ENCODE data around the gene TICAM2. TPM values are rescaled to one million over a fixed set of nuclear protein-coding genes. Genes with fewer than 3 reads are reported as not detected.
A peak's percentile ranks its signal among the peaks of the same experiment; 100 is the strongest.

TICAM2 gene
- total and polyA plus RNA-seq, 2 of the 8 experiments (the other 6 are each of a cell fraction or from before 2014, with no cell fraction given) = 0.02 TPM; not detected in 1

DNA sequence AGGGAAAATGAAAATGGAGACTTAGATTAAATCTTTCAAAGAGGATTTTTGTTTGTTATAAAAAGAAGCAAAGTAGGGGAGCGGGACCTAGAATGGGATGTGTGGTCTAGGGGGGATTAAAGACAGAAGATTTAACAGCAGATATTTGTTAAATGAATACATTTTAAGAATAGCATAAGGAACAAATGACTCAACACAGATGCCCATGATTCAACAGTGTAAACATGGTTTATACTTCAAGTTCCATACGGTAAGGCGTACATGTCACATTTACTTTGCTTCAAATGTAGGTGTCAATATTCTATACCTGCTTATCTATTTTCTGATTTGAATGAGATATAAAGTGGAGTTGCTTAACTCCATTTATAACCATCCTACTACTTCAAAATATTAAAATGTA, 1.5 kb downstream of the TICAM2 start:
- POLR2A ChIA-PET (ENCODE audit: partially characterized antibody) = no interaction called here
- Histone ChIP-seq H3K4me2 (ENCODE audit: insufficient read depth in 1 of 2, low read depth in 2 of 2, low read length in 2 of 2) (peak overlapping the region in 1 of 2 experiments; percentile 86; a peak in 1 of 4 replicates), H4K8ac (ENCODE audit: extremely low read depth, insufficient read depth, low read length) (no peak overlapping the region), H3K23ac (ENCODE audit: insufficient read length) (no peak overlapping the region), H4K20me1 (replicated peaks in 1 of 2; ENCODE audit: control insufficient read depth in 1 of 2, insufficient read depth in 2 of 2, low read length in 2 of 2) (peaks cover 0 to 6% of the 10 kb centered on the region in 2 experiments), H2BK120ac (replicated peaks; ENCODE audit: low read depth, low read length) (no peak overlapping the region), H3K18ac (ENCODE audit: extremely low read depth, low read length) (no peak overlapping the region), H3K9ac (replicated peaks in 1 of 4; ENCODE audit: extremely low read depth in 1 of 4, low read depth in 3 of 4, low read length in 3 of 4) (no peak overlapping the region), H3K4me1 (replicated peaks in 1 of 4; ENCODE audit: control insufficient read depth in 3 of 4, insufficient read depth in 4 of 4, low read length in 3 of 4) (peaks cover 0 to 13% (median 7%) of the 10 kb centered on the region in 4 experiments; a peak in 5 of 7 replicates), H3K56ac (replicated peaks; ENCODE audit: insufficient read length, low read depth, low read length) (no peak overlapping the region), H2AFZ (ENCODE audit: low read length) (no peak overlapping the region), H2BK12ac (ENCODE audit: low read depth, low read length) (no peak overlapping the region), H2BK5ac (ENCODE audit: low read depth, low read length) (no peak overlapping the region), H3K4me3 (ENCODE audit: extremely low read depth in 1 of 4, insufficient read depth in 2 of 4, low read depth in 3 of 4, low read length in 4 of 4) (no peak overlapping the region), H3K27me3 (replicated peaks in 1 of 4; ENCODE audit: control insufficient read depth in 3 of 4, extremely low read depth in 1 of 4, insufficient read depth in 3 of 4, low read length in 3 of 4) (no peaks in the 10 kb centered on the region), H3K79me1 (ENCODE audit: low read depth, low read length) (no peaks in the 10 kb centered on the region), H4K91ac (replicated peaks; ENCODE audit: insufficient read length, low read length) (no peak overlapping the region), H3K4ac (replicated peaks; ENCODE audit: insufficient read length, low read depth, low read length) (no peak overlapping the region), H3K79me2 (ENCODE audit: control insufficient read depth in 1 of 2, insufficient read depth in 2 of 2, low read length in 2 of 2) (no peaks in the 10 kb centered on the region), H2AK5ac (ENCODE audit: low read depth, low read length) (no peak overlapping the region), H3K14ac (ENCODE audit: insufficient read length) (no peak overlapping the region), H3K27ac (ENCODE audit: low read depth, low read length) (no peak overlapping the region), H2BK15ac (ENCODE audit: low read length) (no peak overlapping the region), H3K23me2 (ENCODE audit: low read depth, low read length) (peaks cover 7% of the 10 kb centered on the region; the same call in 1 of the 2 replicates), H3K9me3 (ENCODE audit: insufficient read depth in 2 of 2, low read depth in 1 of 2, low read length in 1 of 2) (no peaks in the 10 kb centered on the region), H2BK20ac (ENCODE audit: low read length) (no peak overlapping the region), H3K36me3 (ENCODE audit: control insufficient read depth in 2 of 4, insufficient read depth in 4 of 4, low read length in 3 of 4) (no peaks in the 10 kb centered on the region; a peak in 1 of 8 replicates), H4K5ac (ENCODE audit: insufficient read length, low read depth, low read length) (no peak overlapping the region)
- DNase-seq (ENCODE audit: low read depth in 1 of 2, low spot score in 2 of 2) = no peak
- CTCF ChIA-PET (ENCODE audit: partially characterized antibody) = no interaction called here
- FAIRE-seq = no peak
- 98% methylated on average over 3 of the region's 3 CpGs; no CpG with 5 or more reads in 1 of the 2 experiments for WGBS, 2 experiments (ENCODE audit: extremely low coverage in 1 of 2, insufficient coverage in 1 of 2, insufficient read length in 1 of 2, insufficient replicate concordance in 2 of 2, low coverage in 1 of 2, low lambda C conversion rate in 2 of 2, missing lambda C conversion rate in 1 of 2)
- TF ChIP-seq USF2 (IDR thresholded peaks at IDR 0.05; ENCODE audit: low read length) = no peak
- TF ChIP-seq, protein P1, sequence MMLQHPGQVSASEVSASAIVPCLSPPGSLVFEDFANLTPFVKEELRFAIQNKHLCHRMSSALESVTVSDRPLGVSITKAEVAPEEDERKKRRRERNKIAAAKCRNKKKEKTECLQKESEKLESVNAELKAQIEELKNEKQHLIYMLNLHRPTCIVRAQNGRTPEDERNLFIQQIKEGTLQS (IDR thresholded peaks at IDR 0.05; ENCODE audit: insufficient read depth, low read depth, low read length) = no peak
- no peak for TF ChIP-seq CTBP2 (IDR thresholded peaks at IDR 0.05; ENCODE audit: borderline replicate concordance, insufficient read depth, insufficient read length, low read length)

Measured in H1 (cell line).